ENCODE data around the gene TJP1. TPM values are rescaled to one million over a fixed set of nuclear protein-coding genes. Genes with fewer than 3 reads are reported as not detected.
"Not testable (repeated sequence)": the region's sequence is repeated elsewhere in the genome, so short reads cannot be mapped to it uniquely, and the experiment has no call there.

Gene TJP1
- total and polyA plus RNA-seq, 5 donors = 36.6 to 131 (median 120) TPM

GRCh38 chr15:29672046-29672445 is 150.2 kb downstream of the TJP1 start:
- H3K27ac ChIP-seq (ENCODE audit: low read length); H3K9me3 ChIP-seq (ENCODE audit: control insufficient read depth, low read length); intact Hi-C loops (cut with DNase I); H3K27me3 ChIP-seq (ENCODE audit: control insufficient read depth, insufficient read depth); DNase-seq; ATAC-seq; H3K4me3 ChIP-seq (ENCODE audit: low read length); H3K4me1 ChIP-seq (ENCODE audit: control insufficient read depth, insufficient read depth, low read length): not testable (repeated sequence)
- WGBS = 97% methylated on average over 7 of the region's 7 CpGs

GRCh38 chr15:29670998-29671981 is 151.0 kb downstream of the TJP1 start:
- peak in 1 of 2 donors; percentile 35 for ATAC-seq
- no peaks in the 10 kb centered on the region for H3K4me1 ChIP-seq (ENCODE audit: control insufficient read depth, insufficient read depth, low read length)
- DNase-seq = no peak
- intact Hi-C loops (cut with DNase I) = no loop called here
- H3K9me3 ChIP-seq (ENCODE audit: control insufficient read depth, low read length) = no peaks in the 10 kb centered on the region
- 75% methylated on average over 13 of the region's 13 CpGs for WGBS
- no peaks in the 10 kb centered on the region for H3K27me3 ChIP-seq (ENCODE audit: control insufficient read depth, insufficient read depth)
- no peak overlapping the region for H3K27ac ChIP-seq (ENCODE audit: low read length)
- H3K4me3 ChIP-seq (ENCODE audit: low read length) = no peak overlapping the region

GRCh38 chr15:29670266-29670665 is 152.0 kb downstream of the TJP1 start:
- Histone ChIP-seq H3K9me3 (ENCODE audit: control insufficient read depth, low read length) (no peaks in the 10 kb centered on the region), H3K4me1 (ENCODE audit: control insufficient read depth, insufficient read depth, low read length) (no peaks in the 10 kb centered on the region), H3K27me3 (ENCODE audit: control insufficient read depth, insufficient read depth) (no peaks in the 10 kb centered on the region), H3K4me3 (ENCODE audit: low read length) (no peak overlapping the region), H3K27ac (ENCODE audit: low read length) (no peak overlapping the region)
- intact Hi-C loops (cut with DNase I) = no loop called here
- WGBS = 90% methylated on average over 8 of the region's 8 CpGs
- no peak for DNase-seq
- no peak for ATAC-seq

GRCh38 chr15:29669823-29670222 is 152.4 kb downstream of the TJP1 start:
- Histone ChIP-seq H3K4me1 (ENCODE audit: control insufficient read depth, insufficient read depth, low read length) (no peaks in the 10 kb centered on the region), H3K4me3 (ENCODE audit: low read length) (no peak overlapping the region), H3K27me3 (ENCODE audit: control insufficient read depth, insufficient read depth) (no peaks in the 10 kb centered on the region), H3K27ac (ENCODE audit: low read length) (no peak overlapping the region), H3K9me3 (ENCODE audit: control insufficient read depth, low read length) (no peaks in the 10 kb centered on the region)
- intact Hi-C loops (cut with DNase I) = loop anchor here in 1 of 4 donors (10.0 kb wide), 1 partner anchor 405 kb away; no protein-coding TSS in a partner anchor
- DNase-seq (no peak), ATAC-seq (no peak)
- 68% methylated on average over 9 of the region's 9 CpGs for WGBS

GRCh38 chr15:29668120-29668602 is 154.1 kb downstream of the TJP1 start:
- H3K9me3 ChIP-seq (ENCODE audit: control insufficient read depth, low read length) = no peaks in the 10 kb centered on the region
- no peaks in the 10 kb centered on the region for H3K27me3 ChIP-seq (ENCODE audit: control insufficient read depth, insufficient read depth)
- no peak overlapping the region for H3K4me3 ChIP-seq (ENCODE audit: low read length)
- ATAC-seq (peak; percentile 86 to 95), DNase-seq (peak; percentile 62 to 76 (median 71))
- H3K4me1 ChIP-seq (ENCODE audit: control insufficient read depth, insufficient read depth, low read length) = no peaks in the 10 kb centered on the region
- H3K27ac ChIP-seq (ENCODE audit: low read length) = no peak overlapping the region
- 42% methylated on average over 15 of the region's 15 CpGs for WGBS
- intact Hi-C loops (cut with DNase I) = loop anchor here in 1 of 4 donors (10.0 kb wide), 1 partner anchor 407 kb away; no protein-coding TSS in a partner anchor

GRCh38 chr15:29666241-29666640 is 156.0 kb downstream of the TJP1 start:
- H3K27me3 ChIP-seq (ENCODE audit: control insufficient read depth, insufficient read depth) = no peaks in the 10 kb centered on the region
- ATAC-seq (no peak), DNase-seq (no peak)
- no peaks in the 10 kb centered on the region for H3K4me1 ChIP-seq (ENCODE audit: control insufficient read depth, insufficient read depth, low read length)
- no peak overlapping the region for H3K27ac ChIP-seq (ENCODE audit: low read length)
- intact Hi-C loops (cut with DNase I) = loop anchor here in 1 of 4 donors (10.0 kb wide), 1 partner anchor 409 kb away; no protein-coding TSS in a partner anchor
- WGBS = 89% methylated on average over 3 of the region's 3 CpGs
- no peaks in the 10 kb centered on the region for H3K9me3 ChIP-seq (ENCODE audit: control insufficient read depth, low read length)
- no peak overlapping the region for H3K4me3 ChIP-seq (ENCODE audit: low read length)

GRCh38 chr15:29665444-29666003 is 156.7 kb downstream of the TJP1 start:
- 59% methylated on average over 13 of the region's 13 CpGs for WGBS
- Histone ChIP-seq H3K27ac (ENCODE audit: low read length) (no peak overlapping the region), H3K9me3 (ENCODE audit: control insufficient read depth, low read length) (no peaks in the 10 kb centered on the region), H3K4me3 (ENCODE audit: low read length) (no peak overlapping the region), H3K27me3 (ENCODE audit: control insufficient read depth, insufficient read depth) (no peaks in the 10 kb centered on the region), H3K4me1 (ENCODE audit: control insufficient read depth, insufficient read depth, low read length) (no peaks in the 10 kb centered on the region)
- ATAC-seq (no peak), DNase-seq (no peak)
- intact Hi-C loops (cut with DNase I) = loop anchor here in 1 of 4 donors (10.0 kb wide), 1 partner anchor 409 kb away; no protein-coding TSS in a partner anchor

GRCh38 chr15:29664406-29664805 is 157.9 kb downstream of the TJP1 start:
- intact Hi-C loops (cut with DNase I) = loop anchor here in 1 of 4 donors (10.0 kb wide), 1 partner anchor 410 kb away; no protein-coding TSS in a partner anchor
- Histone ChIP-seq H3K9me3 (ENCODE audit: control insufficient read depth, low read length) (no peaks in the 10 kb centered on the region), H3K27me3 (ENCODE audit: control insufficient read depth, insufficient read depth) (no peaks in the 10 kb centered on the region), H3K27ac (ENCODE audit: low read length) (no peak overlapping the region), H3K4me1 (ENCODE audit: control insufficient read depth, insufficient read depth, low read length) (no peaks in the 10 kb centered on the region), H3K4me3 (ENCODE audit: low read length) (no peak overlapping the region)
- no peak for DNase-seq
- 76% methylated on average over 13 of the region's 13 CpGs for WGBS
- no peak for ATAC-seq

GRCh38 chr15:29657476-29657817 is 164.8 kb downstream of the TJP1 start:
- H3K27ac ChIP-seq (ENCODE audit: low read length); DNase-seq; H3K9me3 ChIP-seq (ENCODE audit: control insufficient read depth, low read length); ATAC-seq; intact Hi-C loops (cut with DNase I); H3K27me3 ChIP-seq (ENCODE audit: control insufficient read depth, insufficient read depth); H3K4me3 ChIP-seq (ENCODE audit: low read length); H3K4me1 ChIP-seq (ENCODE audit: control insufficient read depth, insufficient read depth, low read length): not testable (repeated sequence)
- WGBS = 87% methylated on average over 6 of the region's 6 CpGs

GRCh38 chr15:29656636-29657475 is 165.4 kb downstream of the TJP1 start:
- DNase-seq (no peak), ATAC-seq (no peak)
- H3K27ac ChIP-seq (ENCODE audit: low read length) = no peak overlapping the region
- intact Hi-C loops (cut with DNase I) = no loop called here
- H3K4me1 ChIP-seq (ENCODE audit: control insufficient read depth, insufficient read depth, low read length) = no peaks in the 10 kb centered on the region
- WGBS = 81% methylated on average over 33 of the region's 33 CpGs
- H3K4me3 ChIP-seq (ENCODE audit: low read length) = no peak overlapping the region
- no peaks in the 10 kb centered on the region for H3K27me3 ChIP-seq (ENCODE audit: control insufficient read depth, insufficient read depth)
- no peaks in the 10 kb centered on the region for H3K9me3 ChIP-seq (ENCODE audit: control insufficient read depth, low read length)

Data from right cardiac atrium (tissue), 5 donors.